A172 (cell line): ENCODE results near the gene TMED1. TPM values are rescaled to one million over a fixed set of nuclear protein-coding genes. Genes with fewer than 3 reads are reported as not detected.

Experiments used
- DNase-seq: peaks from one replicate; pipeline ENCODE4 v3.0.0-alpha.2; 2015; ENCODE audit warnings: low spot score
- total RNA-seq: library from RNA; depleted of rRNA; stranded (reverse); fragments of >200 nt; shearing (Covaris generic); gene quantifications from 2 replicates; pipeline ENCODE4 v1.2.3, GENCODE V29; 2014

TMED1 gene
- total RNA-seq, 1 experiment from 2014 or later: 53.2 TPM

- DNase-seq: no peak
These were observed 3.7 kb downstream of the TMED1 start for GRCh38 chr19:10831987-10832938.

DNA sequence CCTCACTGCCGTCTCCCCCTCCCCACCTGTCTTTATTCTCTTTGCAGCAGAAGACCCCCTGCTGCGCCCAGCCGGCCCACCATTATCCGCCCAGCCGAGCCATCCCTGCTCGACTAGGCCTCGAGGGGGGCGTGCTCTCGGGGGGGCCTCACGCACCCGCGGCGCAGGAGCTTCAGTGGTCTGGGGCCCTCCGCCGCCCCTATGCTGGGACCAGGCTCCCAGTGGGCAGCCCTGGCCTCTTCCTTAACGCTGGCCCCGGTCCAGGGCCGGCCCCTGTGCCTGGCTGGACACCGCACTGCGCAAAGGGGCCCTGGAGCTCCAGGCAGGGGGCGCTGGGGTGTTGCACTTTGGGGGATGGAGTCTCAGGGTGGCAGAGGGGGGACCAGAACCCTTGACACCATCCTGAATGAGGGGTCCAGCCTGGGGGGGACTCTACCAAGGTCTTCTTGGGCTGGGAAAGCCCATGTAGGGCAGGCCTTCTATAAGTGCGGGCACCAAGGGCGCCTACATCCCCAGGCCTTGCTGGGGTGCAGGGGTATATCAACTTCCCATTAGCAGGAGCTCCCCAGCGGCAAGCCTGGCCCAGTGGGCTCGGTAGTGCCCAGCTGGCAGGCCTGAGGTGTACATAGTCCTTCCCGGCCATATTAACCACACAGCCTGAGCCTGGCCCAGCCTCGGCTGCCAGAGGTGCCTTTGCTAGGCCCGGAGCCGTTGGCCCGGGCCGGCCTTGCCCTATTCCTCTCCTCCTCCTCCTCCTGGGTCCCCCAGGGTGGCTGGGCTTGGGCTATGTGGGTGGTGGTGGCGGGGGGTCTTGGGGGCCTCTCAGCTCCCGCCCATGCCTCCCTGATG, 4.9 kb downstream of the TMED1 start:
- no peak for DNase-seq

DNA sequence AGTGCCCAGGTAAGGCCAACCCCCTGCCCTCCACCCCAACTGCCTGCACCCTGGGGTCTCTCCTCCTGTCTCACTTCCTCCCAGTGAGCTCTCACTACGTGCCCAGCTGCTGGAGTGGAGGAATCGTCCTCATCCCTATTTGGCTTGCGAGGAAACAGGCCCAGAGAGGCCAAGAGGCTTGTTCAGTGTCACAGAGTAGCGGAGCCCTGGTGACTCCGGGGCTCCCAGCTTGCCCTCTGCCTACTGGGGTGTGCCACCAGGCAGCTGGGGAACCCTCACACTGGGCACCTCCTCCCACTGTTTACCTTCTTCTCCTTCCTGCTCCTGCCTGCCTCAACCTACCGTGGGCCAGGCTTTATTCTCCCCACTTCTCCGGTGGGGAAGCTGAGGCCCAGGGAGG, 5.6 kb downstream of the TMED1 start:
- DNase-seq: no peak

GRCh38 chr19:10829967-10830366, 6.0 kb downstream of the TMED1 start:
- DNase-seq: no peak

GRCh38 chr19:10828981-10829821, 6.8 kb downstream of the TMED1 start:
- no peak for DNase-seq

DNA sequence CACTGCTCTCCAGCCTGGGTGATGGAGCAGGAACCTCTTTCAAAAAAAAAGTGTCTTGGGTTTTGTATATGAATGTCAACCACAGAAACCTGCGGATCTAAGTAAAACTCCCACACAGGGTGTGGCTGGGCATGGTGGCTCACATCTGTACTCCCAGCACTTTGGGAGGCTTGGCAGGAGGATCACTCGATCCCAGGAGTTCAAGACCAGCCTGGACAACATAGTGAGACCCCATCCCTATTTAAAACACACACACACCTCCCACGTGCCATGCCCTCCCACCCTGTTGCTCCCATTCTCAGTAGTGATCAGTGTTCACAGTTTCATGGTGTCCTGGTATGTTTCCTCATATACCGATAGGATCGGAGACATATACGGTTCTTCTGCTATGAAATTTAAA, 9.2 kb downstream of the TMED1 start:
- no peak for DNase-seq

GRCh38 chr19:10826231-10826630, 9.8 kb downstream of the TMED1 start:
- DNase-seq: no peak

- no peak for DNase-seq
These were observed 12.3 kb downstream of the TMED1 start for GRCh38 chr19:10823690-10824089.

- DNase-seq: no peak
These were observed 15.8 kb downstream of the TMED1 start for GRCh38 chr19:10820173-10820572.

DNA sequence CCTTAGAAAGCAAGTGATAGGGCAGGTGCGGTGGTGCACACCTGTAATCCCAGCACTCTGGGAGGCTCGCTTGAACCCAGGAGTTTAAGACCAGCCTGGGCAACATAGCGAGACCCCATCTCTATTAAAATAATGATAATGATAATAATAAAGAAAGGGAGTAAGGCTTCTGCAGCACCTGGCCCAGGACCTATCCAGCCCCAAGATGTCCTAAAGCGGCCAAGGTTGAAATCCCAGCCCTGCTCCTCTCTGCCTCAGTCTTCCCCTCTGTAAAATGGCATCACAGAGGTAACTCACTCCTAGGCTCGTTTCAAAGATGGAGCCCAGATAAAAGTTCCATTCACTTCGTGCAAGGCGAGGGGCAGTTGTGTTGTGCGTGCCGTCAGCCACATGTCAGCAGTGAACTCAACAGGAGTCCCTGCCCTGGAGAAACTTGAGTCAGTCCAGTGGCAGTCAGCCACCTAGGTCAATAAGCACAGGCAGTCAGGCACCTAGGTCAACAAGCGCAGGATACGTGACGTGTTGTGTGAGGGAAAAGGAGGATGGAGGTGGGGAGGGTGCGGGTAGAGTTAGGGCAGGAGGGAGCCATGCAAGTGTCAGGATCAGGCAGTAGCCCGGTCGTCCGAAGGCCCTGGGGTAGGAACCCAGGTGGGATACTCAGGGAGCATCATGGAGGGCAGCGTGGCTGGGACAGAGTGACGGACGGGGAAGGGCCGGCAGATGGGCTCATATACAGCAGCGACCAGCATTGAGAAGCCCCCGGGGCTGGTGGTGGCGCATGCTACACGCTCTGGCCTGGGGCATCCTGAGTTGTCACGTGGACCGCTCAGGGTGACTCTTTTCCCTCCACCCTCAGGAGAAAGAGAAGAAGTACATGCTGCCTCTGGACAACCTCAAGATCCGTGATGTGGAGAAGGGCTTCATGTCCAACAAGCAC, 16.6 kb downstream of the TMED1 start:
- DNase-seq: no peak

GRCh38 chr19:10818301-10819123, 17.5 kb downstream of the TMED1 start:
- DNase-seq: no peak

- DNase-seq: no peak
These were observed 18.5 kb downstream of the TMED1 start for GRCh38 chr19:10817291-10818038.

DNA sequence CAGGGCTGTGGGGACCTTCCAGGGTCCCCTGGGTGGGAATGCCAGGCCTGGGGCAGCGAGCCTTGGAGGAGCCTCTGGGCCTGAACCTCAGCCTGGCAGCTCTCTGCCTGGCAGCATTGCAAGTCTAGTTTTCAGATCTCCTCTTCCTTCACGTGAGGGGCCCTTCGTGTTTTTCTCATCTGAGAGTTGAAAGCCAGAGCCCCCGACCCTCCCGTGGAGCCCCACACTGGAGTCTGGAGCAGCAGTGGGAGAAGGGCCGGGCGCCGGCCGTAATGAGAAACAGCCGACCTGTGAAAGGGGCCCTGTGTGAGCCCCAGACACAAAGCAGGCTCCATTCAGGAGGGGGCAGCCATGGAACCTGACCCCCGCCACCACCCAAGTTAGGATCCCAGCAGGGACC, 19.3 kb downstream of the TMED1 start:
- DNase-seq: no peak

- DNase-seq: no peak
These were observed 19.9 kb downstream of the TMED1 start for GRCh38 chr19:10815969-10816644.

- no peak for DNase-seq
These were observed 20.9 kb downstream of the TMED1 start for GRCh38 chr19:10815007-10815536.

DNA sequence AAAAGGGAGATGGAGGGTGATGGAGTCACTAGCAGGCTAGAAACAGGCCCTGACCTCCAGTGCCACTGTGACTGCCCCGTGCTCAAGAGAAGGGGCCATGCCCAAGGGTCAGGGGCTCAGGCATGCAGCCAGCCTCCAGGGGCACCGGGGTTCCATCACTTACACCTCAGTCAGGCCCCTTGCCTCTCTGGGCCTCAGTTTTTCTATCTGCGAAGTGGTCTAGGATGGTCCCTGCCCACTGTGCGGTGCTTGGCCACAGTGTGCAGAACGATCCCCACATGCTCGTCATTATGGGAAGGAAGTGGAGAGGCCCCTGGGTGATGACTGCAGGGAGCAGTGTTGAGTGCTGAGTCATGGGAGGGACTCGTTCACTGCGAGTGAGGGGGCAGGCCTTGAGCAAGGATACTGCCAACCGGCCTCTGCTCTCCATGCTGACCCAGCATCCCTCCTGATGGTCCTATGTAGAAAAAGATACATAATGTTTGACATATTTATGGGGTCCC, 23.1 kb downstream of the TMED1 start:
- DNase-seq: peak; percentile 93

- peak; percentile 30 for DNase-seq
These were observed 23.8 kb downstream of the TMED1 start for GRCh38 chr19:10812196-10812595.
